ENCODE results near the gene SMAP1. TPM values are rescaled to one million over a fixed set of nuclear protein-coding genes. Genes with fewer than 3 reads are reported as not detected.

Gene SMAP1
- total RNA-seq, 4 donors from 2014 or later: 29.4 to 36.6 (median 35.8) TPM

GRCh38 chr6:70629929-70630328, 37.8 kb upstream of the SMAP1 start:
- DNase-seq: no peak
- TF ChIP-seq POLR2A (IDR thresholded peaks at IDR 0.05) (no peak), CTCF (IDR thresholded peaks at IDR 0.05 in 4 of 5, conservative IDR thresholded peaks at IDR 0.05 in 1 of 5) (no peak)

DNA sequence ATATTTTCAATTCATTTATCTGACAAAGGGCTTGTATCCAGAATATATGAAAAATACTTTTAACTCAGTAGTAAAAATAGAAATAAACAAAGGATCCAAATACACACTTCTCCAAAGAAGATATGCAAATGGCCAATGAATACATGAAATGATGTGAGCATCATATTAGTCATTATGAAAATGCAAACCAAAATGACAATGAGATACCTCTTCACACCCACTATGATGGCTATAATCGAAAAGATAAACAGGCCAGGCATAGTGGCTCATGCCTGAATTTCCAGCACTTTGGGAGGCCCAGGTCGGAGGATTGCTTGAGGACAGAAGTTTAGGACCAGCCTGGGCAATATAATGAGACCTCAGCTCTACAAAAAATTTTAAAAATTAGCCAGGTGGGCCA, 33.8 kb upstream of the SMAP1 start:
- H3K27ac ChIP-seq: no peak overlapping the region
- TF ChIP-seq CTCF (IDR thresholded peaks at IDR 0.05 in 4 of 5, conservative IDR thresholded peaks at IDR 0.05 in 1 of 5): no peak
- no peak for TF ChIP-seq POLR2A (IDR thresholded peaks at IDR 0.05)
- intact Hi-C loops (cut with DNase I; ENCODE audit: low total_unique reads): no loop called here

More at GRCh38 chr6:70629929-70630328, 37.8 kb upstream of the SMAP1 start:
- Histone ChIP-seq H3K27me3 (no peaks in the 10 kb centered on the region), H3K9me3 (no peaks in the 10 kb centered on the region), H3K36me3 (no peaks in the 10 kb centered on the region), H3K4me3 (no peak overlapping the region), H3K4me1 (no peaks in the 10 kb centered on the region), H3K27ac (no peak overlapping the region)
- intact Hi-C loops (cut with DNase I; ENCODE audit: low total_unique reads): no loop called here
- ATAC-seq: no peak
- in situ Hi-C loops (cut with MboI; ENCODE audit: low sequenced_read_pairs in 4 of 4): no loop called here

DNA sequence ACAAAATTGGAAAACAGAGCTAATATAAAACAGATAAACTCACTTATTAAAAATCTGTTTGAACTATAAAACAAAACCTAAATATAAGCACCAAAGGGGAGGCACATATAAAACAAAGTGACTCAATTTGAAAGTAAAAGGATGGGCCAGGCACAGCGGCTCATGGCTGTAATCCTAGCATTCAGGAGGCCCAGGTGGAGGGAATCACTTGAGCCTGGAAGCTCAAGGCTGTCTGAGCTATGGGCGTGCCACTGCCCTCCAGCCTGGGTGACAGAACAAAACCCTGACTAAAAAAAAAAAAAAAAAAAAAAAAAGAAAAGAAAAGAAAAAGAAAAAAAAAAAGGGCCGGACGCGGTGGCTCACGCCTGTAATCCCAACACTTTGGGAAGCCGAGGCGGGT, 31.1 kb upstream of the SMAP1 start:
- in situ Hi-C loops (cut with MboI; ENCODE audit: low sequenced_read_pairs in 4 of 4) (no loop called here), intact Hi-C loops (cut with DNase I; ENCODE audit: low total_unique reads) (no loop called here)
- Histone ChIP-seq H3K4me1 (no peaks in the 10 kb centered on the region), H3K27me3 (no peaks in the 10 kb centered on the region), H3K9me3 (no peaks in the 10 kb centered on the region), H3K36me3 (no peaks in the 10 kb centered on the region), H3K27ac (no peak overlapping the region), H3K4me3 (no peak overlapping the region)
- TF ChIP-seq CTCF (IDR thresholded peaks at IDR 0.05 in 4 of 5, conservative IDR thresholded peaks at IDR 0.05 in 1 of 5): no peak
- TF ChIP-seq POLR2A (IDR thresholded peaks at IDR 0.05): no peak
- DNase-seq: no peak
- ATAC-seq: no peak

More for the DNA sequence above, 33.8 kb upstream of the SMAP1 start:
- Histone ChIP-seq H3K4me1 (no peaks in the 10 kb centered on the region), H3K36me3 (no peaks in the 10 kb centered on the region), H3K27me3 (no peaks in the 10 kb centered on the region), H3K9me3 (no peaks in the 10 kb centered on the region), H3K4me3 (no peak overlapping the region)
- ATAC-seq (no peak), DNase-seq (no peak)
- in situ Hi-C loops (cut with MboI; ENCODE audit: low sequenced_read_pairs in 4 of 4): no loop called here

- intact Hi-C loops (cut with DNase I; ENCODE audit: low total_unique reads) (no loop called here), in situ Hi-C loops (cut with MboI; ENCODE audit: low sequenced_read_pairs in 4 of 4) (no loop called here)
- DNase-seq (no peak), ATAC-seq (no peak)
- Histone ChIP-seq H3K27ac (no peak overlapping the region), H3K27me3 (no peaks in the 10 kb centered on the region), H3K36me3 (no peaks in the 10 kb centered on the region), H3K4me3 (no peak overlapping the region), H3K9me3 (no peaks in the 10 kb centered on the region), H3K4me1 (no peaks in the 10 kb centered on the region)
- TF ChIP-seq POLR2A (IDR thresholded peaks at IDR 0.05) (no peak), CTCF (IDR thresholded peaks at IDR 0.05 in 4 of 5, conservative IDR thresholded peaks at IDR 0.05 in 1 of 5) (no peak)
These were observed 29.2 kb upstream of the SMAP1 start for GRCh38 chr6:70638468-70638867.

DNA sequence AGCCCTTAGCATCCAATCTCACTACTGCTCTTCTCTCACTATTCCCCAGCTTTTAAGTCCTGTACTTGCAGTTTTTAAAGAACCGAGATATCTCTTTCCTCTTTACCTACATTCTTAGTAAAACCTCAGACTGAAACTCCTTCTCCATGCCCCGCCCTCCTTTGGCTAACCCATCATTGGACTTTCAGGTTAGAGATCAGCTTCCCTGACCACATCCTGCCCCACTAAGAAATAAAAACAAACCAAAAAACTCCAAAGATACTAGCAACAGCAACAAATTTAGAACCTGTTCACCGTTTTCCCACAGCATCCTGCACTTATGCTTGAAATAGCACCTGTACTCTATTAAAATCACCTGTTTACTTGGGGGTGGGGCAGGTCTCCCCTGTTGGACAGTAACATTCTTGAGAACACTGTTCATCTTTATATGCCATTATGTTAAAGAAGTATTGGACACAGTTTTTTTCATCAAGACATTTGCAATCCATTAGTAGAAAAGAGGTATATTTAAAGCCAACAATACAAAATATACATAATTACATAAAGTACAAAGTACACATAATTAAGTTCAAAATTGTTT, 16.3 kb upstream of the SMAP1 start:
- TF ChIP-seq POLR2A (IDR thresholded peaks at IDR 0.05): no peak
- TF ChIP-seq CTCF (IDR thresholded peaks at IDR 0.05 in 4 of 5, conservative IDR thresholded peaks at IDR 0.05 in 1 of 5): no peak
- intact Hi-C loops (cut with DNase I; ENCODE audit: low total_unique reads) (no loop called here), in situ Hi-C loops (cut with MboI; ENCODE audit: low sequenced_read_pairs in 4 of 4) (loop anchor here in 1 of 4 donors (25.0 kb wide), 1 partner anchor 761 kb away; no protein-coding TSS in a partner anchor)
- H3K36me3 ChIP-seq: no peaks in the 10 kb centered on the region
- DNase-seq (no peak), ATAC-seq (no peak)
- no peaks in the 10 kb centered on the region for H3K9me3 ChIP-seq
- H3K4me1 ChIP-seq: no peaks in the 10 kb centered on the region
- H3K27me3 ChIP-seq: no peaks in the 10 kb centered on the region
- no peak overlapping the region for H3K4me3 ChIP-seq
- H3K27ac ChIP-seq: no peak overlapping the region
